PC-9 (cell line): ENCODE results near the gene ANKRD62.
"Not testable (repeated sequence)": the region's sequence is repeated elsewhere in the genome, so short reads cannot be mapped to it uniquely, and the experiment has no call there.

Experiments used
- EZH2 ChIP-seq: fragments of 200-600 bp; sonication (generic); IDR thresholded peaks from 2 replicates; pipeline ENCODE4 v1.8.0; 2017; ENCODE audit warnings: antibody characterized with exemption, low read depth
- TF ChIP-seq, protein P1 (sequence below): fragments of 200-600 bp; sonication (generic); conservative IDR thresholded peaks from 2 replicates; pipeline ENCODE4 v1.6.1; 2017; ENCODE audit warnings: mixed run types, antibody characterized with exemption, mild to moderate bottlenecking, moderate library complexity

DNA sequence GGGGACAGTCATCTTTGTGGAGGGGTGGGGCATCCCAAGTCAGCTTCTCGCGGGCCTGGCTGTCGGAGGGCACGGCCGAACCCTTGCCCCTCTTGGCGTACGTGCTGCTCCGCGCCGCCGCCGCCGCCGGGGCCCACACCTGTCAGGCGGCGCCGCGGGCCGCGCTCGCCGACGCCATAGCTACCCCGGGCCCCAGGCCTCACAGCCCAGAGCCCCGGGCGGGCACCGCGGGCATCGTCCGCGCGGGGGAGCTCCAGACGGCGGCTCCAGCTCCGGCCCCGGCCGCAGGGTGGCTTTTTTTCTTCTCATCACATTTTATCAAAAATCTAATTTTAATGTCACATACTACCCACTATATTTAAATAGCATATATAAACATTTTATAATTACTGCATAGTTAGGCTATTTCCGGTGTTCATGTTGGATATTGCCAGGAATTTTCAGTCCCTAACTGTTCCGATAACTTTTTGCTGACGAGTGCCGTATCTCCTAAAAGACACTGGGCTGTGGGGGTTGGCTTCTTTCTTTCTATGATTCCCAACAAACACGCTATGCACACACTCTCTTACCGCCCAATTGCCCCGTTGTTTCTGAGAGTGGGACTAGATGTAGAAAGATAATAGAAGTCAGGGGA, 25.2 kb upstream of the ANKRD62 start:
- TF ChIP-seq, protein P1, sequence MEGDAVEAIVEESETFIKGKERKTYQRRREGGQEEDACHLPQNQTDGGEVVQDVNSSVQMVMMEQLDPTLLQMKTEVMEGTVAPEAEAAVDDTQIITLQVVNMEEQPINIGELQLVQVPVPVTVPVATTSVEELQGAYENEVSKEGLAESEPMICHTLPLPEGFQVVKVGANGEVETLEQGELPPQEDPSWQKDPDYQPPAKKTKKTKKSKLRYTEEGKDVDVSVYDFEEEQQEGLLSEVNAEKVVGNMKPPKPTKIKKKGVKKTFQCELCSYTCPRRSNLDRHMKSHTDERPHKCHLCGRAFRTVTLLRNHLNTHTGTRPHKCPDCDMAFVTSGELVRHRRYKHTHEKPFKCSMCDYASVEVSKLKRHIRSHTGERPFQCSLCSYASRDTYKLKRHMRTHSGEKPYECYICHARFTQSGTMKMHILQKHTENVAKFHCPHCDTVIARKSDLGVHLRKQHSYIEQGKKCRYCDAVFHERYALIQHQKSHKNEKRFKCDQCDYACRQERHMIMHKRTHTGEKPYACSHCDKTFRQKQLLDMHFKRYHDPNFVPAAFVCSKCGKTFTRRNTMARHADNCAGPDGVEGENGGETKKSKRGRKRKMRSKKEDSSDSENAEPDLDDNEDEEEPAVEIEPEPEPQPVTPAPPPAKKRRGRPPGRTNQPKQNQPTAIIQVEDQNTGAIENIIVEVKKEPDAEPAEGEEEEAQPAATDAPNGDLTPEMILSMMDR: not testable (repeated sequence)
- not testable (repeated sequence) for TF ChIP-seq EZH2
